ENCODE measurements around the gene GRIK3.

DNA sequence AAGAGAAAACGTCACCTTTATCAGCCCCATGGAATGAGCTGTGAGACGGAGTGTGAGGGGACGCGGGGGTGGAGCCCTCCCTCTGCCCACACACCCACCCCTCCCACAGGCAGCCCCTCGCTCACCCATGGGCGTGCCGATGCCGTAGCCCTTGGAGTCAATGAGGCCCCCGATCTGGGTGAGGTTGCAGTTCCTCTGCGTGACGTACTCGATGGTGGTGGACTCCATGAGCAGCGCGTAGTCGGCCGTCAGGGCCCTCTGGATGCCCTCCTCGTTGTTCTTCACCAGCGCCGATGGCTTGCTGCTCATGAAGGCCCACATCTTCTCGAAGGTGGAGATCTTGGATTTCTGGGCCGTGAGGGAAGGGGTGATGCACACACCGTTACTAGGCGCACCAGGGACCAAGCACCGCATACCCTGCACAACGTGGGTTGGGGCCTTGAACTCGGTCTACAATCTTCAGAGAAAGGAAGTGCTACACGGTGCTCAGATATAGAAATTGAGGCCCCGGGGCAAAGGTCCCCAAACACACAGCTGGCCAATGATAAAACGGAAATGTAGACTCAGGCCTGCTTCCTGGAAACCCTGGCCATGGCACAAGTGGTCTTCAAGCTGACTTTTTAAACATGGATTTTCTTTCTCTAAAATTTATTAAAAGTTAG, 228.2 kb downstream of the GRIK3 start:
- TF ChIP-seq ZNF146 (tag by site-specific recombination; IDR thresholded peaks at IDR 0.05) (no peak), CTCF (tag by site-specific recombination; IDR thresholded peaks at IDR 0.05) (no peak), ATF2 (tag by site-specific recombination; IDR thresholded peaks at IDR 0.05; ENCODE audit: low read depth) (no peak), ZBTB8A (tag by site-specific recombination; IDR thresholded peaks at IDR 0.05) (no peak), REST (tag by site-specific recombination; IDR thresholded peaks at IDR 0.05) (no peak), ZNF529 (tag by site-specific recombination; IDR thresholded peaks at IDR 0.05; ENCODE audit: insufficient replicate concordance) (no peak), YY1 (tag by site-specific recombination; IDR thresholded peaks at IDR 0.05) (no peak), SCRT1 (tag by site-specific recombination; IDR thresholded peaks at IDR 0.05; ENCODE audit: borderline replicate concordance) (no peak), PBX3 (CRISPR knock-in tag; IDR thresholded peaks at IDR 0.05) (no peak), ZNF121 (tag by site-specific recombination; IDR thresholded peaks at IDR 0.05) (no peak), ZNF488 (tag by site-specific recombination; IDR thresholded peaks at IDR 0.05) (no peak)
